Measurements from ENCODE around the gene INPP4A. TPM values are rescaled to one million over a fixed set of nuclear protein-coding genes. Genes with fewer than 3 reads are reported as not detected.

The INPP4A gene
- total and polyA plus RNA-seq, 8 donors = 4.0 to 13.4 (median 7.3) TPM

- ATAC-seq (peak in 3 of 4 donors; percentile 77 to 79 (median 77)), FAIRE-seq (no peak), DNase-seq (peak in 5 of 6 donors; percentile 9 to 85 (median 40))
- Histone ChIP-seq H3K27ac (no peak overlapping the region), H3K4me3 (no peak overlapping the region), H3K36me3 (peaks cover 0 to 12% (median 0%) of the 10 kb centered on the region in 3 donors), H3K27me3 (no peaks in the 10 kb centered on the region), H3K9me3 (no peaks in the 10 kb centered on the region), H3K4me1 (no peaks in the 10 kb centered on the region)
- TF ChIP-seq CTCF (IDR thresholded peaks at IDR 0.05) = peak; percentile 76 to 88 (median 82)
- WGBS, 2 donors = 67 to 68% methylated on average over 19 of the region's 19 CpGs
- intact Hi-C loops (cut with DNase I) = no loop called here
These were observed 124.6 kb downstream of the INPP4A start for GRCh38 chr2:98569197-98569793.

- ATAC-seq (no peak), FAIRE-seq (no peak), DNase-seq (no peak)
- Histone ChIP-seq H3K27ac (no peak overlapping the region), H3K4me1 (no peaks in the 10 kb centered on the region), H3K27me3 (no peaks in the 10 kb centered on the region), H3K36me3 (peaks cover 0 to 12% (median 0%) of the 10 kb centered on the region in 3 donors), H3K9me3 (no peaks in the 10 kb centered on the region), H3K4me3 (no peak overlapping the region)
- no peak for TF ChIP-seq CTCF (IDR thresholded peaks at IDR 0.05)
- intact Hi-C loops (cut with DNase I) = no loop called here
- 91 to 92% methylated on average over 13 of the region's 13 CpGs for WGBS, 2 donors
These were observed 125.3 kb downstream of the INPP4A start for GRCh38 chr2:98569915-98570314.

GRCh38 chr2:98570356-98570755, 125.7 kb downstream of the INPP4A start:
- no peak for TF ChIP-seq CTCF (IDR thresholded peaks at IDR 0.05)
- intact Hi-C loops (cut with DNase I) = no loop called here
- ATAC-seq (no peak), DNase-seq (no peak), FAIRE-seq (no peak)
- Histone ChIP-seq H3K4me1 (no peaks in the 10 kb centered on the region), H3K36me3 (peaks cover 0 to 12% (median 0%) of the 10 kb centered on the region in 3 donors), H3K27ac (no peak overlapping the region), H3K9me3 (no peaks in the 10 kb centered on the region), H3K4me3 (no peak overlapping the region), H3K27me3 (no peaks in the 10 kb centered on the region)
- WGBS, 2 donors = 90% methylated on average over 5 of the region's 5 CpGs

- ATAC-seq (no peak), DNase-seq (no peak), FAIRE-seq (no peak)
- WGBS, 2 donors = 91 to 92% methylated on average over 13 of the region's 13 CpGs
- TF ChIP-seq CTCF (IDR thresholded peaks at IDR 0.05) = no peak
- intact Hi-C loops (cut with DNase I) = no loop called here
- Histone ChIP-seq H3K9me3 (no peaks in the 10 kb centered on the region), H3K36me3 (peaks cover 0 to 4% (median 0%) of the 10 kb centered on the region in 3 donors), H3K27me3 (no peaks in the 10 kb centered on the region), H3K4me1 (no peaks in the 10 kb centered on the region), H3K4me3 (no peak overlapping the region), H3K27ac (no peak overlapping the region)
These were observed 126.6 kb downstream of the INPP4A start for GRCh38 chr2:98571121-98571701.

- H3K9me3 ChIP-seq = no peaks in the 10 kb centered on the region
- H3K36me3 ChIP-seq = no peaks in the 10 kb centered on the region
- FAIRE-seq (no peak), ATAC-seq (no peak), DNase-seq (no peak)
- intact Hi-C loops (cut with DNase I) = no loop called here
- TF ChIP-seq CTCF (IDR thresholded peaks at IDR 0.05) = no peak
- no peaks in the 10 kb centered on the region for H3K27me3 ChIP-seq
- H3K4me1 ChIP-seq = no peaks in the 10 kb centered on the region
- no peak overlapping the region for H3K27ac ChIP-seq
- 86 to 88% methylated on average over 9 of the region's 9 CpGs for WGBS, 2 donors
- no peak overlapping the region for H3K4me3 ChIP-seq
These were observed 127.1 kb downstream of the INPP4A start for GRCh38 chr2:98571796-98572195.

Data from pancreas (tissue), 10 donors.